Ramos (cell line): ENCODE measurements around the gene RBM45.
"Not testable (repeated sequence)": the region's sequence is repeated elsewhere in the genome, so short reads cannot be mapped to it uniquely, and the experiment has no call there.

Source experiments
- in situ Hi-C: fragments of 300-500 bp; cut with MboI; formaldehyde crosslinking; loops from one replicate; pipeline ENCODE4 v1.14.3; 2022; ENCODE audit warnings: low sequenced_read_pairs; ENCODE audit not compliant: unreplicated experiment

The RBM45 gene

DNA sequence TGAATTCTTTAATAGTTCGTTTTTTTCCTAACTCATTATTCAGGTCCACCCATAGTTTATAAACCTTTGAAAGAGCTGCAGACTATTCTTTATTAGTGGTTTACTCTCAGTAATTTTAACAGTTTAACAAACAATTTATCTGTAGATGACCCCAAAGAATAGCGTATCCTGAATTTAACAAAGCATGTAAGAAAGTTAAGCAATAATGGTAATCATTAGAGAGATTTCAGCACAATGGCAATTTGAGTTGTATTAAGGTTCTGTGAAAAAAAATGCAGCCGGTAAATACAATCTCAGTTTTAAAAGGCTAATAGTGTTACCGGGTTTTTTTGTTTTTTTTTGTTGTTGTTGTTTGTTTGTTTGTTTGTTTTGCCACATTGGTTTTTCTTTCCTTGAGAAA, 40.3 kb downstream of the RBM45 start:
- in situ Hi-C loops = no loop called here

DNA sequence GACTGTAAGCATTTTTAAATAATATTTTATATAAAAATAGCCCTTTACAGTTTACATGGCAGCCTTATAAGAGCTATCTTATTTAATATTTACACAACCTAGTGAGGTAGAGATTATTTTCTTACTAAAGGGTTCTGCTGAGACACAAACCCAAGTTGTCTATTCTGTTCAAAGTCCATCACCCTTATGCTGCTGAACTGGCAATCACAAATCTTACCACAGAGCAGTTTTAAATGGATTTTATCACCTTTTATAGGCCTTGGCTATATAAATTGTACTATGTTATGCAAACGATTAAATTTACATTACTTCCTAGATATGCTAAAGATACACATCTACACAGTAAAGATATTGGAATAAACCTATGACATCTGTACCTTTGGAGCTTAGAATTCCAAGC, 40.7 kb downstream of the RBM45 start:
- in situ Hi-C loops = no loop called here

DNA sequence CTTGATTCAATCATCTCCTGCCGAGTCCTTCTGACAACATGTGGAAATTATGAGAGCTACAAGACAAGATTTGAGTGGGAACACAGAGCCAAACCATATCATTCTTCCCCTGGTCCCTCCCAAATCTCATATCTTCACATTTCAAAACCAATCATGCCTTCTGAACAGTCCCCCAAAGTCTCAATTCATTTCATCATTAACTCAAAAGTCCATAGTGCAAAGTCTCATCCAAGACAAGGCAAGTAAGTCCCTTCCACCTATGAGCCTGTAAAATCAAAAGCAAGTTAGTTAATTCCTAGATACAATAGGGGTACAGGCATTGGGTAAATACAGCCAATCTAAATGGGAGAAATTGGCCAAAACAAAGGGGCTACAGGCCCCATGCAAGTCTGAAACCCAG, 41.6 kb downstream of the RBM45 start:
- in situ Hi-C loops = not testable (repeated sequence)

DNA sequence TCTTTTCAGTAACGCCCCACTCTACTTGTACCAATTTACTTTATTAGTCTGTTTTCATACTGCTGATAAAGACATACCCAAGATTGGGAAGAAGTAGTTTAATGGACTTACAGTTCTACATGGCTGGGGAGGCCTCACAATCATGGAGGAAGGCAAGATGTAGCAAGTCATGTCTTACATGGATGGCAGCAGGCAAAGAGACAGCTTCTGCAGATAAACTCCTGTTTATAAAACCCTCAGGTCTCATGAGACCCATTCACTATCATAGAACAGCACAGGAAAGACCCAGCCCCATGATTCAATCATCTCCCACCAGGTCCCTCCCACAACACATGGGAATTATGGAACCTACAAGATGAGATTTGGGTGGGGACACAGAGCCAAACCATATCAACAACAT, 43.3 kb downstream of the RBM45 start:
- in situ Hi-C loops = no loop called here

DNA sequence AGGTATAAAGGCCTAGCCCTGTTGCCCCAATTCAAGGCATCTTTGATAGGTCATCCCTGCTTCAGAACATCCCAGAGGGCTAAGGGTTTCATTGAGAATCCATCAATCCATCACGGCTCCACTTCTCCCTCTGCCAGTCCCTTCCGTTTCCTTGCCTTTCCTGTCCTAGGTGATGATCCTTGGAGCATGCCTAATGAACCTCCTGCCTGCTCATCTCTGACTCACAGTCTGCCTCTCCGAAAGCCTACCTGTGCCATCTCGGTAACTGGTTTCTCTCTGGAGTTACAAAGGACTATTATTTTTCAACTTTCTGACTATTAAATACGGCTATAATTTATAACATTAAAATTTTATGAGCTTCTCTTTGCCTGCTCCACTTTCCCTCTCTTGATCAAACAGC, 45.3 kb downstream of the RBM45 start:
- in situ Hi-C loops = no loop called here

DNA sequence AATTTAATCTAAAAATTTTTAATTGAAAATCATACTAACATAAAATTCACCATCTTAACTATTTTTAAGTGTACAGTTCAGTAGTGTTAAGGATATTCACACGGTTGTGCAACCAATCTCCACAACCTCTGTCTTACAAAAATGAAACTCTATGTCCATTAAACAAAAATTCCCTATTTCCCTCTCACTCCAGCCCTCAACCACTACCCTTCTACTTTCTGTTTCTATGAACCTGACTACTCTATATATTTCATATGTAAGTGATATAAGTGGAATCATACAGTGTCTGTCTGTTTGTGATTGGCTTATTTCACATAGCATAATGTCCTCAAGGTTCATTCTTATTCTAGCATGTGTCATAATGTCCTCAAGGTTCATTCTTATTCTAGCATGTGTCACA, 47.7 kb downstream of the RBM45 start:
- in situ Hi-C loops = no loop called here

DNA sequence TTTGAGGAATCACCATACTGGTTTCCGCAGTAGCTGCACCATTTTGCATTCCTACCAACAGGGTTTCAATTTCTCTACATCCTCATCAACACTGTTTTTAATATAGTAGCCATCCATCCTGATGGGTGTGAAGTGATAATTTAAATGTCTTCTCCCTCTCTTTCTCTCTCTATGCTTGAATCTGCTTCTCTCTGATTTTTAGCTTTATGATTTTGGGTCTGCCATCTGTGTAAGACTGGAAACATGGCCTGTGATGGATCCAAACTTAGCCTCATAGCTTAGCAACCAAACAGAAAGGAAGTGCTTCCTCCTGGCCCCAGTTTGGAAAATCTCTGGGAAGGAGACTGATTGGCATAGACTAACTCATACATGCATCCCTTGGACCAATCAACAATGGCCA, 48.4 kb downstream of the RBM45 start:
- in situ Hi-C loops = no loop called here

DNA sequence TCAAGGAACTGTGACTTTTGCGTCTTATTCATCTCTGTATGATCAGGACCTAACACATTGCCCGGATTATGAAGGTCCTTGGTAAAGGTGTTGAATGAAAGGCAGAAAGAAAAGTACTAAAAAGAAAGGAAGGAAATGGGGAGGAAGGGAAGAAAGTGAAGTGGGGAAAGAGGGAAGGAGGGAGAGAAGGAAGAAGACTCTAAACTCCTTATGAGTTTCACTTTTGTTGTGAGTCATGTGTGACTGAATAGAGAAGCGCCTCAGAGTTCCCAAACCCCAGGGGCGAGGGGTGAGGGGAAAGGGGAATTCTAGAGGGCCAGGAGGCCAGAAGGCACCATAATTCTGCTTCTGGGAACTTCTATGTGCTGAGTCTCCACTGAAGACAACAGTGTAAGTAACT, 51.2 kb downstream of the RBM45 start:
- in situ Hi-C loops = no loop called here

DNA sequence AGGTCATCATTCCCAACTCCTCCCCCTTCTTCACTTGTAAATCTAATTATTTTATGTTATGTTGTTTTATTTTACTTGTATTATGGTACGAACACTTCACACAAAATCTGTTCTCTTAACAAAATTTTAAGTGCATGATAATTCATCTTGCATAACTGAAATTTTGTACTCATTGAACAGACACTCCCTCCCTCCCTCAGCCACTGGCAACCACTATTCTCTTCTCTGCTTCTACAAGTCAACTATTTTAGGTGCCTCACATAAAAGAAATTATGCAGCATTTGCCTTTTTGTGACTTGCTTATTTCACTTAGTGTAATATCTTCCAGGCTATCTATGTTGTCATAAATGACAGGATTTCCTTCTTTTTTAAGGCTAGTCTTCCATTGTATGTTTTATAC, 51.7 kb downstream of the RBM45 start:
- in situ Hi-C loops = no loop called here

DNA sequence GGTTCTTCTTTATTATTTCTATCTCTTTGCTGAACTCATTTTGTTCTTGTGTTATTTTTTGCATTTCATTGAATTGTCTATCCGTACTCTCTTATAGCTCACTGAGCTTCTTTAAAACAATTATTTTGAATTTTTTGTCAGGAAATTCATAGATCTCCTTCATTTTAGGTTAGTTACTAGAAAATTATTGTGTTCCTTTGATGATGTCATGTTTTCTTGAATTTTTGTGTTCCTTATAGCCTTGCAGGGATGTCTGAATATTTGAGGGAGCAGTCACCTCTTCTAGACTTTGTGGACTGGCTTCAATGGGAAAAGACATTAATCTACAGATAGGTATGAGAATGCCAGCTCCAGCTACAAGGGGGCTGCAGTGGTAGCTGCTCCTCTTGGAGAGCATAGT, 61.4 kb downstream of the RBM45 start:
- in situ Hi-C loops = no loop called here

DNA sequence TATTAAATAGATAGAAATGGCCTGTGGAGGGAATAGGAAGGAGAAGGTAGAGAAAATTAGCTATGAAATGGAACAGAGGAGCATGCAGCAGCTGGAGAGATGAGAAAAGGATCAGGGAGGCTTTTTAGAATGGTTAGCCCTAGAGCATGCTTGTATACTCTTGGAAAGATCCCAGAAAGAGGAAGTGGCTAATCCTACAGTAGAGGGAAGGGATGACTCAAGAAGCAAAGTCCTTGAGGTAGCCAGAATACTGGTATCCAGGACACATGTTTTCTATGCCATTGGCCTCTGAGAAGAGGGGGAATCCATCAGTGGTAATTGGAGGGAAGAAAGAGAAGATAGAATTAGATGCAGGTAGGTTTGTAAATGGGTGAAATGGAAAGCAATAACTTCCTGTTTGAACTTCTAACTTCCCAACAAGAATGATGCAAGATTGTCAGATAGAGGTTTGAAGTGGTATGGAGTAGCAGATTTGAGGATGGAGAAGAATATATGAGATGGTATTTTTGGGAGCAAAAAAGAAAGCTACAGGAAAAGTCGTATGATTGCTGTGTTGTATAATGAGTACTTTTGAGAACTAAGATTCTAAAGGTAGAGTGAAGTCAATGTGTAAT, 64.9 kb downstream of the RBM45 start:
- in situ Hi-C loops = no loop called here
